IMR-90 (cell line): ENCODE data around the gene CACNB3. TPM values are rescaled to one million over a fixed set of nuclear protein-coding genes. Genes with fewer than 3 reads are reported as not detected.

Experiments used
- ATAC-seq: fragments of 200-7000 bp; cut with Tn5 transposase; 2 replicates; pipeline ENCODE4 v1.9.1; 2020; ENCODE audit warnings: low read depth, mild to moderate bottlenecking, moderate library complexity
- BruUV-seq: library from RNA; stranded (reverse); fragments of 400-500 nt; replicated peaks from 2 replicates; lab custom pipeline; 2021; lab: Mats Ljungman, UMichigan
- CTCF ChIA-PET: fragments of 300-600 bp; formaldehyde crosslinking; extraction: SDS; loops from one replicate; lab custom pipeline; 2021; ENCODE audit warnings: antibody characterized with exemption; lab: Yijun Ruan, JAX
- POLR2A ChIA-PET: fragments of 300-600 bp; sonication (Branson Sonifier 250); formaldehyde crosslinking; loops from one replicate; lab custom pipeline; 2022; ENCODE audit warnings: antibody characterized with exemption; ENCODE audit not compliant: unreplicated experiment; lab: Charles Lee
- DNase-seq: peaks from one replicate; pipeline ENCODE4 v3.0.0; 2013
- H2AFZ ChIP-seq: replicated peaks from 2 replicates; pipeline ENCODE3; 2013; ENCODE audit warnings: low read length, mild to moderate bottlenecking; ENCODE audit not compliant: poor library complexity
- H2AK5ac ChIP-seq: 2 replicates; pipeline ENCODE4 v1.6.1; 2013; ENCODE audit warnings: low read depth, low read length, inconsistent platforms
- H2AK9ac ChIP-seq: replicated peaks from 2 replicates; pipeline ENCODE3; 2013; ENCODE audit warnings: mild to moderate bottlenecking, low read depth, low read length, moderate library complexity; ENCODE audit not compliant: poor library complexity
- H2BK120ac ChIP-seq: 2 replicates; pipeline ENCODE4 v1.6.1; 2013; ENCODE audit warnings: low read depth, low read length, inconsistent platforms
- H2BK15ac ChIP-seq: 3 replicates; pipeline ENCODE4 v1.6.1; 2013; ENCODE audit warnings: low read depth, low read length, inconsistent platforms
- H2BK20ac ChIP-seq: 2 replicates; pipeline ENCODE4 v1.6.1; 2013; ENCODE audit warnings: low read depth, mild to moderate bottlenecking, inconsistent platforms, low read length, moderate library complexity
- H2BK5ac ChIP-seq: 2 replicates; pipeline ENCODE4 v1.6.1; 2013; ENCODE audit warnings: mild to moderate bottlenecking, low read depth, low read length, inconsistent platforms; ENCODE audit not compliant: poor library complexity, severe bottlenecking
- H3K14ac ChIP-seq: replicated peaks from 2 replicates; pipeline ENCODE4 v1.6.1; 2013; ENCODE audit warnings: low read depth, low read length, inconsistent platforms
- H3K18ac ChIP-seq: 2 replicates; pipeline ENCODE4 v1.6.1; 2013; ENCODE audit warnings: low read depth, low read length, control low read depth
- H3K23ac ChIP-seq: 2 replicates; pipeline ENCODE4 v1.6.1; 2013; ENCODE audit warnings: low read depth, low read length, inconsistent platforms
- H3K27ac ChIP-seq: 2 replicates; pipeline ENCODE4 v1.5.1; 2013; ENCODE audit warnings: mild to moderate bottlenecking, control low read depth, low read length; ENCODE audit not compliant: insufficient read depth
- H3K27me3 ChIP-seq: 2 replicates; pipeline ENCODE4 v1.6.1; 2013; ENCODE audit warnings: low read length; ENCODE audit not compliant: control insufficient read depth, insufficient read depth
- H3K36me3 ChIP-seq: 2 replicates; pipeline ENCODE4 v1.6.1; 2013; ENCODE audit warnings: low read length, mixed read lengths; ENCODE audit not compliant: control insufficient read depth, insufficient read depth
- H3K4ac ChIP-seq: 2 replicates; pipeline ENCODE4 v1.6.1; 2013; ENCODE audit warnings: low read depth, low read length, inconsistent platforms
- H3K4me1 ChIP-seq: 2 replicates; pipeline ENCODE4 v1.6.1; 2013; ENCODE audit warnings: low read length, mixed read lengths; ENCODE audit not compliant: control insufficient read depth, insufficient read depth
- H3K4me2 ChIP-seq: 2 replicates; pipeline ENCODE4 v1.6.1; 2013; ENCODE audit warnings: low read depth, mild to moderate bottlenecking, control low read depth, low read length, moderate library complexity
- H3K4me3 ChIP-seq: 2 replicates; pipeline ENCODE4 v1.5.1; 2013; ENCODE audit warnings: low read depth, mild to moderate bottlenecking, control low read depth, low read length, moderate library complexity; ENCODE audit not compliant: insufficient read depth
- H3K56ac ChIP-seq: 2 replicates; pipeline ENCODE4 v1.6.1; 2013; ENCODE audit warnings: low read length, inconsistent platforms; ENCODE audit not compliant: insufficient read depth; ENCODE audit errors: extremely low read depth
- H3K79me1 ChIP-seq, 2 experiments: 2 replicates each; pipeline ENCODE4 v1.6.1; 2013; ENCODE audit warnings: low read length in 2 of 2, inconsistent platforms in 1 of 2, low read depth in 1 of 2
- H3K9ac ChIP-seq: 2 replicates; pipeline ENCODE4 v1.6.1; 2013; ENCODE audit warnings: low read depth, low read length, control low read depth
- H3K9me1 ChIP-seq: 2 replicates; pipeline ENCODE4 v1.6.1; 2013; ENCODE audit warnings: low read length, inconsistent platforms; ENCODE audit not compliant: insufficient read depth
- H3K9me3 ChIP-seq: 2 replicates; pipeline ENCODE4 v1.6.1; 2013; ENCODE audit warnings: low read length; ENCODE audit not compliant: control insufficient read depth, insufficient read depth
- H4K20me1 ChIP-seq: 2 replicates; pipeline ENCODE4 v1.6.1; 2013; ENCODE audit warnings: low read length, inconsistent platforms; ENCODE audit not compliant: insufficient read depth
- H4K5ac ChIP-seq: 2 replicates; pipeline ENCODE4 v1.6.1; 2013; ENCODE audit warnings: mild to moderate bottlenecking, low read depth, low read length, control low read depth
- H4K8ac ChIP-seq, 2 experiments: 2 replicates each; pipeline ENCODE4 v1.6.1; 2013; ENCODE audit warnings: low read depth in 2 of 2, low read length in 2 of 2, control low read depth in 1 of 2, inconsistent platforms in 1 of 2
- H4K91ac ChIP-seq: 2 replicates; pipeline ENCODE4 v1.6.1; 2013; ENCODE audit warnings: low read depth, low read length, inconsistent platforms; ENCODE audit not compliant: insufficient read depth
- BHLHE40 ChIP-seq: fragments of 150-350 bp; IDR thresholded peaks from 2 replicates; pipeline ENCODE4 v1.6.1; 2016; ENCODE audit warnings: mild to moderate bottlenecking, low read depth, low read length
- CEBPB ChIP-seq: IDR thresholded peaks from 2 replicates; pipeline ENCODE4 v1.6.1; 2012; ENCODE audit warnings: low read depth, low read length, improper control_type of control experiment
- CHD1 ChIP-seq: IDR thresholded peaks from 2 replicates; pipeline ENCODE4 v1.6.1; 2012; ENCODE audit warnings: low read depth, low read length, improper control_type of control experiment
- CTCF ChIP-seq: conservative IDR thresholded peaks from 2 replicates; pipeline ENCODE4 v1.5.1; 2012; ENCODE audit warnings: mild to moderate bottlenecking, low read depth, low read length, improper control_type of control experiment
- ELK1 ChIP-seq: fragments of 150-350 bp; IDR thresholded peaks from 2 replicates; pipeline ENCODE4 v1.6.1; 2016; ENCODE audit warnings: low read depth, mild to moderate bottlenecking, low read length, moderate library complexity, borderline replicate concordance
- FOS ChIP-seq: fragments of 150-350 bp; IDR thresholded peaks from 2 replicates; pipeline ENCODE4 v1.6.1; 2016; ENCODE audit warnings: low read depth, low read length
- MAFK ChIP-seq: IDR thresholded peaks from 2 replicates; pipeline ENCODE4 v1.6.1; 2012; ENCODE audit warnings: low read depth, low read length, improper control_type of control experiment
- MAZ ChIP-seq: IDR thresholded peaks from 2 replicates; pipeline ENCODE4 v1.6.1; 2012; ENCODE audit warnings: low read depth, mild to moderate bottlenecking, low read length, improper control_type of control experiment, moderate library complexity, borderline replicate concordance
- MXI1 ChIP-seq: IDR thresholded peaks from 2 replicates; pipeline ENCODE4 v1.6.1; 2012; ENCODE audit warnings: low read depth, mild to moderate bottlenecking, low read length, moderate library complexity, borderline replicate concordance
- NFE2L2 ChIP-seq: fragments of 150-350 bp; IDR thresholded peaks from 2 replicates; pipeline ENCODE4 v1.6.1; 2016; ENCODE audit warnings: low read depth, mild to moderate bottlenecking, low read length
- POLR2A ChIP-seq: IDR thresholded peaks from 2 replicates; pipeline ENCODE4 v1.6.1; 2012; ENCODE audit warnings: mild to moderate bottlenecking, low read depth, low read length
- RAD21 ChIP-seq: IDR thresholded peaks from 2 replicates; pipeline ENCODE4 v1.6.1; 2012; ENCODE audit warnings: low read length, improper control_type of control experiment
- RCOR1 ChIP-seq: IDR thresholded peaks from 2 replicates; pipeline ENCODE4 v1.6.1; 2012; ENCODE audit warnings: mild to moderate bottlenecking, low read length, improper control_type of control experiment; ENCODE audit not compliant: insufficient replicate concordance
- RFX5 ChIP-seq: IDR thresholded peaks from 2 replicates; pipeline ENCODE4 v1.8.0; 2012; ENCODE audit warnings: low read depth, mild to moderate bottlenecking, low read length, moderate library complexity
- SMC3 ChIP-seq: fragments of 150-350 bp; IDR thresholded peaks from 2 replicates; pipeline ENCODE4 v1.6.1; 2016; ENCODE audit warnings: low read depth, mild to moderate bottlenecking, antibody characterized with exemption, low read length, moderate library complexity
- WGBS, 2 experiments: methylation state at CpG; one replicate each; pipeline versions ENCODE4 v1.1.5 to v1.1.7; 2013; ENCODE audit warnings: missing lambda C conversion rate in 2 of 2; ENCODE audit not compliant: insufficient read length in 1 of 2; ENCODE audit errors: extremely low coverage in 2 of 2; 5-methylcytosine and 5-hydroxymethylcytosine counted together
- dilution Hi-C: fragments of 300-500 bp; cut with HindIII; formaldehyde crosslinking; loops from one replicate; pipeline ENCODE4 v1.14.3; 2018; ENCODE audit warnings: low sequenced_read_pairs; ENCODE audit not compliant: unreplicated experiment
- in situ Hi-C: fragments of 300-500 bp; cut with MboI; formaldehyde crosslinking; loops from 3 replicates; pipeline ENCODE4 v1.14.3; 2019; ENCODE audit warnings: low sequenced_read_pairs, inconsistent platforms, mixed read lengths
- intact Hi-C: fragments of 100-400 bp; cut with micrococcal nuclease; formaldehyde crosslinking; loops from 2 replicates; pipeline ENCODE4 v1.10.0; 2022
- polyA plus RNA-seq, 3 experiments: library from polyadenylated mRNA; depleted of rRNA; stranded (reverse); fragments of >200 nt; gene quantifications; 2 replicates each; pipeline ENCODE4 v1.2.3, GENCODE V29; 2012; ENCODE audit warnings: low replicate concordance in 1 of 3
- total RNA-seq: library from RNA; depleted of rRNA; stranded (reverse); fragments of >200 nt; gene quantifications from 2 replicates; pipeline ENCODE4 v1.2.3, GENCODE V29; 2012
- TF ChIP-seq, protein P1 (sequence below): fragments of 150-350 bp; IDR thresholded peaks from 2 replicates; pipeline ENCODE4 v1.6.1; 2017; ENCODE audit warnings: mild to moderate bottlenecking, antibody characterized with exemption, low read length, low read depth

Gene CACNB3
- total and polyA plus RNA-seq, 2 of the 4 experiments (the other 2 are of a cell fraction) = 18.1 to 45.1 TPM

DNA sequence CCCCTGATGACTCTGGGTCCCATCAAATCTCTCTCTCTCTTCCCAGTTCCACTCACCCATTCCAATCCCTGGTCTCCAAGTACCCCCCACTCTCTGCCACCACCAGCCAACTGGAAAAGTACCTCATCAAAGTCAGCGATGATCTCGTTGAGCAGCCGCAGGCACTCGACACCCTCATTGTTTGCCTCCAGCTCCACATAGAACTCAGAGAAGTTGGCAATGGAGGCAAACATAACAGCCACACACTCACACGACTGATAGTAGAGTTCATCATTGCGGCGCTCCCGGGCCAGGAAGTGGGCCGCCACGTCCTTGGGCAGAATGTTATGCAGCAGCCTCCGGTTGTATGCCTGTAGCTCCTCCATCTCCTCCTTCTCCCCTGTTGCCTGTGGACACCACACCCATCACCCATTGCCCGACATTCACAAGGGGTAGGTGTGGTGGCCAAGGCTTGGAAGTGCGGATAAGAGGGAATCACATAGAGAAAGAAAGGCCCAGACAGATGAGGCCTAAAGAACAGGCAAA lies 46.6 kb upstream of the CACNB3 start:
- H2BK120ac ChIP-seq = no peak overlapping the region
- no TSS peak for BruUV-seq
- no peak overlapping the region for H3K27ac ChIP-seq
- H3K18ac ChIP-seq = no peak overlapping the region
- no peak overlapping the region for H4K5ac ChIP-seq
- TF ChIP-seq SMC3 = no peak
- no peak for TF ChIP-seq MXI1
- no peak for TF ChIP-seq CTCF
- no peak for TF ChIP-seq MAZ
- no peak for TF ChIP-seq MAFK
- no peak for TF ChIP-seq CEBPB
- TF ChIP-seq BHLHE40 = no peak
- no peak for TF ChIP-seq RAD21
- no peak for TF ChIP-seq RCOR1
- TF ChIP-seq CHD1 = no peak
- TF ChIP-seq FOS = no peak
- TF ChIP-seq POLR2A = no peak
- TF ChIP-seq NFE2L2 = no peak
- TF ChIP-seq, protein P1, sequence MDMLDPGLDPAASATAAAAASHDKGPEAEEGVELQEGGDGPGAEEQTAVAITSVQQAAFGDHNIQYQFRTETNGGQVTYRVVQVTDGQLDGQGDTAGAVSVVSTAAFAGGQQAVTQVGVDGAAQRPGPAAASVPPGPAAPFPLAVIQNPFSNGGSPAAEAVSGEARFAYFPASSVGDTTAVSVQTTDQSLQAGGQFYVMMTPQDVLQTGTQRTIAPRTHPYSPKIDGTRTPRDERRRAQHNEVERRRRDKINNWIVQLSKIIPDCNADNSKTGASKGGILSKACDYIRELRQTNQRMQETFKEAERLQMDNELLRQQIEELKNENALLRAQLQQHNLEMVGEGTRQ = no peak
- no peak for TF ChIP-seq RFX5
- no peak for TF ChIP-seq ELK1
- H3K79me1 ChIP-seq = peaks cover 0 to 4% of the 10 kb centered on the region in 2 experiments; a peak in 1 of 4 replicates
- ChIA-PET CTCF (no interaction called here), POLR2A (no interaction called here)
- no peak overlapping the region for H3K9ac ChIP-seq
- H2AK9ac ChIP-seq = no peak overlapping the region
- H3K9me3 ChIP-seq = no peaks in the 10 kb centered on the region
- no peak overlapping the region for H2AK5ac ChIP-seq
- no peak overlapping the region for H3K14ac ChIP-seq
- intact Hi-C loops (no loop called here), dilution Hi-C loops (no loop called here), in situ Hi-C loops (no loop called here)
- no peaks in the 10 kb centered on the region for H3K27me3 ChIP-seq
- no peak overlapping the region for H2BK5ac ChIP-seq
- DNase-seq (no peak), ATAC-seq (no peak)
- H2BK20ac ChIP-seq = no peak overlapping the region
- no peak overlapping the region for H3K23ac ChIP-seq
- H4K20me1 ChIP-seq = peaks cover under 1% of the 10 kb centered on the region; the same call in 1 of the 2 replicates
- no peak overlapping the region for H2AFZ ChIP-seq
- 100% methylated on average over 1 of the region's 13 CpGs; no CpG with 5 or more reads in 1 of the 2 experiments for WGBS, 2 experiments
- 0 out of 2 replicates have a peak, but pooled peaks cover 2% of the 10 kb centered on the region for H3K4me1 ChIP-seq
- no peak overlapping the region for H3K4ac ChIP-seq
- no peak overlapping the region for H3K56ac ChIP-seq
- no peak overlapping the region for H4K8ac ChIP-seq
- peaks cover 9% of the 10 kb centered on the region; the same call in 1 of the 2 replicates for H3K9me1 ChIP-seq
- H3K36me3 ChIP-seq = peaks cover 81% of the 10 kb centered on the region
- no peak overlapping the region for H4K91ac ChIP-seq
- no peak overlapping the region for H3K4me2 ChIP-seq
- H2BK15ac ChIP-seq = no peak overlapping the region
- no peak overlapping the region for H3K4me3 ChIP-seq
